Adrenal gland (tissue), 5 donors: Measurements from ENCODE around the gene FARP1.

Experiments used
- POLR2A ChIP-seq, 2 donors: fragments of 450-650 bp; IDR thresholded peaks; one replicate each; pipeline ENCODE4 v1.6.1; 2017; ENCODE audit warnings: antibody characterized with exemption in 2 of 2, mild to moderate bottlenecking in 2 of 2, moderate library complexity in 1 of 2
- TF ChIP-seq, protein P1 (sequence below), 6 experiments: fragments of 450-650 bp in 4 of 6; fragments of 200-600 bp in 2 of 6; sonication (generic) in 1 of 6; IDR thresholded peaks; 1 replicate in 5 of 6; 2 replicates in 1 of 6; pipeline versions ENCODE4 v1.5.1 to v1.8.0; 2016 to 2021; ENCODE audit warnings: antibody characterized with exemption in 6 of 6, mild to moderate bottlenecking in 2 of 6, moderate library complexity in 1 of 6
- donor health status: DM: no; HTN: no; CAD: no.

DNA sequence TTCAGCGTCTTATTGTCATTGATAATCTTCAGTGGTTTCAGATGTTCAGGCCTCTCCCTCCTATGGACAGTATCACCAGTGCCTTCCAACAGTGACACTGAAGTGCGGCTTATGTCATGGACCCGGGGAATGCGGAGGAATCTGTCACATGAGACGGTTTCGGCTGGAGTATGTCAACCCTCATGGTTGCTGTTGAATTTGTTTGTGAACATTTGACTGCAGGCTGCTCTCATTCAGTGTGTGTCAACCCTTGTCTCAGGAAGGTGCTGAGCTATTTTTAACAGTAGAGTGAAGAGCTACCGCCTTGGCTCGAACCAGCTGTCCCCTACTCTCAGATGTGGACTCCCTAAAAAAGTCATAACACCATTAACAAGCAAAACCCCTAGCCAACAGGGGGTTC lies 173.0 kb downstream of the FARP1 start:
- TF ChIP-seq, protein P1, sequence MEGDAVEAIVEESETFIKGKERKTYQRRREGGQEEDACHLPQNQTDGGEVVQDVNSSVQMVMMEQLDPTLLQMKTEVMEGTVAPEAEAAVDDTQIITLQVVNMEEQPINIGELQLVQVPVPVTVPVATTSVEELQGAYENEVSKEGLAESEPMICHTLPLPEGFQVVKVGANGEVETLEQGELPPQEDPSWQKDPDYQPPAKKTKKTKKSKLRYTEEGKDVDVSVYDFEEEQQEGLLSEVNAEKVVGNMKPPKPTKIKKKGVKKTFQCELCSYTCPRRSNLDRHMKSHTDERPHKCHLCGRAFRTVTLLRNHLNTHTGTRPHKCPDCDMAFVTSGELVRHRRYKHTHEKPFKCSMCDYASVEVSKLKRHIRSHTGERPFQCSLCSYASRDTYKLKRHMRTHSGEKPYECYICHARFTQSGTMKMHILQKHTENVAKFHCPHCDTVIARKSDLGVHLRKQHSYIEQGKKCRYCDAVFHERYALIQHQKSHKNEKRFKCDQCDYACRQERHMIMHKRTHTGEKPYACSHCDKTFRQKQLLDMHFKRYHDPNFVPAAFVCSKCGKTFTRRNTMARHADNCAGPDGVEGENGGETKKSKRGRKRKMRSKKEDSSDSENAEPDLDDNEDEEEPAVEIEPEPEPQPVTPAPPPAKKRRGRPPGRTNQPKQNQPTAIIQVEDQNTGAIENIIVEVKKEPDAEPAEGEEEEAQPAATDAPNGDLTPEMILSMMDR (IDR thresholded peaks at IDR 0.05), result no peak
- TF ChIP-seq POLR2A (IDR thresholded peaks at IDR 0.05), result no peak
